Dedifferentiated amniotic fluid mesenchymal stem cell (primary cell): ENCODE data around the gene BCO2.

ENCODE experiments used
- DNase-seq: peaks from one replicate; pipeline ENCODE4 v3.0.0-alpha.2; 2016; ENCODE audit errors: extremely low spot score

Gene BCO2

DNA sequence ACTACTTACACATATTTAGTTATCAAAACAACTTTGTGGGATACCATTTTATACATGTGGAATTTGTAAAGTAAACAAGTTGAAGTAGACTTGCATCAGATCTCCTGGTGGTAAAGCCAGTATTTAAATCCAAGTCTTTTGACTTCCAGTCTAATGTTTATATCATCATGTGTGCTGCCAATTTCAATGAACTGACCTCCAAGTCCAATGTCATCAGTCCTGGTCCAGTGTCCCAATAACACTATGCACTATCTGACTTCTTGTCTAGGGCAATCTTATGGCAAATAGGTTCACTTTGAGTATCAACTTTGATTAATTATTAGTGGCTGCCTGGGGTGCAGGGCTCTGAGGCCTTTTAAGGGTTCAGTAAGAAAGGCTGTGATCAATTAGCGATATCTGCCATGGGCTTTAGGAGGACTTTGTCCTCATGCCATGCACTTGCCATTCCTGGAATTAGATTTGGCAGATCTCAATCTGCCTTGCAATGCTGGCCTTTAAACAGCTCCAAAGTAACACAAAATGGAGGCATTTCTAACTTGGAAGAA, 41.3 kb downstream of the BCO2 start:
- peak; percentile 73 for DNase-seq

DNA sequence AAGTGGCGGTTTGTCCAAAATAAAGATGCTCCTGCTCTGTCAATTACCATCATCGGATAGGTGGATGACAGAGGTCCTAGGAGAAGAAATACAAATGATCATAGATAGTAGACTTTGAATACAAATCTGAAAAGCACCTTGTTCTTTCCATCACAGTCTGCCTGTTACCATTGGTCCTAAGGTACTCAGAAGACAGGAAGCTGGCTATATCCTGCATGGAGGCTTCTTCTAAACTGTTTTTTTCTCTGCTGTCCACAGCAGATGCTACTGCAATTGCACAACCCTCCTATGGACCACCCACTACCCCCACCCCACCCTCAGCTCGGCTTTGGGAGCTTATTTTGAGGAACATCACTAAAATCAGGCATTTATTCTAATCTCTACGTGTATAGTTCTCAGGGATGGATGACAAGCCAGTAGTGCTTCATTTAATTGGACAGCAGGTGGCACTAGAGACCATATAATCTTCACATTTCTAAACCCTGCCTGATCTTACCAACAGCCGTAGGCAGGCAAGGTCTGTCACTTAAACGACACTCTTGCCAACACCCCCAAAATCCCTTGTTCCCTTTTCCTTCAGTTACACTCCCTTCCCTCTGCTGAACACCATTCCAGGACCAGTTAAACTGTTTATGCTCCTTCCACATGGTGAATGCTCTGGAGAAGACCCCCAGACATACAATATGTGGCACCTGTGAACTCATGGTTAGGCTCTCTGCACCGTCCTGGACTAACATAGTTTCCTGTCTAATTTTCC, 44.3 kb downstream of the BCO2 start:
- peak; percentile 86 for DNase-seq

DNA sequence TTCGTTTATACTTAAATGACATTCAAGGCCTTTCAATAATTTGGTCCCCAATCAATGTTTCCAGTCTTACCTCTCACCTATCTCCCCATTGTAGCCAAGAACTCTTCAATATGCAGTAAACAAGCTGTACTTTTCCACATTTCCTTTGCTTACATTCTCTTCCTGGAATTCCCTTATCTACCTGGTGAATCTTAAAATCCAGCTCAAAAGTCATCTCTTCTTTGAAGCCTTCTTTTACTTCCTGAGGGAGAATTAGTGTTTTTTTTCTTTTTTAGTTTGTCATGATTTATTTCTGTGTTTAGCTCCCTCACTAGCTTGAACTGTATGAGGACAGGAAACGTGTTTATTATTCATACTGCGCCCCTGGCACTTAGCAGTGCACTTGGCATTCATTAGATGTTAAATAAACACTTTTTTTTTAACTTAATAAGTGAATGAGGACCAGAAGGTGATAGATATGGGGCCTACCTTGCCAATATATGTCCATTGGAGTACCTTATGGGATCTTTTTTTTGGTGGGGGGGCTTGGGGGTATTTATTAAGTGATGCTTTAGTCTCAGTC, 46.0 kb downstream of the BCO2 start:
- DNase-seq: no peak

DNA sequence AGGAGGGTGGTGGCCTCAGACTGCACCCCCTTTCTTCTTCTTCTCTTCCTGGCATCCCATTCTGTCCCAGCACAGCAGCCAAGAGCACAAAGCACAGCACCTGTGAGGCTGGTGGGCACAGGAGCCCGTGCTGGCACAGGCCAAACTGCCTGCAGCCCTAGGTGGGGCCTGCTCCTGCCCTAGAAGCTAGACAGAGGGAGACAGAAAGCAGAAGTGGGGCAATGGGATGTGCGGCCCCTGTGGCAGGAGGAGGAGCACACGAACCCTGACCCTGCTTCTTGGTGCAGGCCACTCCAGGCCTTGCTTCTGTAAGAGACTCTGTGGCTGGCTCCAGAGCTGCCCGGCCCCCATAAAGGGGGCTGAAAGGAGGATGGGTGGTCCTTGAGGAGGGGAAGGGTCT, 47.0 kb downstream of the BCO2 start:
- no peak for DNase-seq

DNA sequence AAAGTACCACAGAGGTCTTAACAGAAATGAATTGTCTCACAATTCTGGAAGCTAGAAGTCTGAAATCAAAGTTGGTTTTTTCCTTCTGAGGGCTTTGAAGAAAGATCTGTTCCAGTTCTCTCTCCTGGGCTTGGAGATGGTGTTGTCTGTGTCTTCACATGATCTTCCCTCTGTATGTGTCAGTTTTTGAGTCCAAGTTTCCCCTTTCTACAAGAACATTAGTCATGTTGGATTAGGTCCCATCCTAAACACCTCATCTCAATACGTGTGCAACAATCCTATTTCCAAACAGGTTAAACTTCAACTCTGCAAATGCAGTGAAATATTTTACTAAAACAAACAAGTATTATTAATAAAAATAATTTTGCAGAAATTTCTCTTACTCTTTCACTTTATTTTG, 47.8 kb downstream of the BCO2 start:
- DNase-seq: no peak

DNA sequence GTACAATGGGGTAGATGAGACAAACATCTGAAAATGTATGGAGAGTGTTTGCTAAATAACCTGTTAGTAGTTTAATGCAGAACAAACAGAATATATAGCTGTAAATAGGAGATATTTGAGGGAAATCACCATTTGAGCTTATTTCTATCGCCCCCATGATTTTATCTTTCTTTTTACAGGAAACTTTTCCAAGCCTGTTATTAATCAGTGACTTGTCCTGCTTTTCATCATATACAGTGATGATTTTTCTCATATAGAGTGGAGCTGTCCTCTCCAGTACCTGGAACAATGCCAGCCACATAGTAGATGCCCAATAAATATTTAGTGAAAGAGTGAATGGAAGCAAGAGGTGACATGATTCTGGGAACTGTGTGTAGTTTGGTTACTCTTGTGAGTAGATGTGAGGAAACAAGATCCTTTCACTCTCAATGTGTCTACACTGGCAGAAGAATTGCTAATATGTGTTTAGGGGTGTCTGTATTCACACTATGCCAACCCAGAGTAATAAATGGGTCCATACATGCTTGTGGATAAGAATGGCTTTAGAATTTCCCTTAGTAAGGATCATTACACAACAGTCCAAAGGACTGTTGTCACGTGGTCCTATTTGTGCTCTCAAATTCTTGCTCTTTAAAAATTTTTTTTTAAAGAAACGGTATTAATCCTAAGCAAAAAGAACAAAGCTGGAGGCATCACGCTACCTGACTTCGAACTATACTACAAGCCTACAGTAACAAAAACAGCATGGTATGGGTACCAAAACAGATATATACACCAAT, 48.6 kb downstream of the BCO2 start:
- DNase-seq: no peak

DNA sequence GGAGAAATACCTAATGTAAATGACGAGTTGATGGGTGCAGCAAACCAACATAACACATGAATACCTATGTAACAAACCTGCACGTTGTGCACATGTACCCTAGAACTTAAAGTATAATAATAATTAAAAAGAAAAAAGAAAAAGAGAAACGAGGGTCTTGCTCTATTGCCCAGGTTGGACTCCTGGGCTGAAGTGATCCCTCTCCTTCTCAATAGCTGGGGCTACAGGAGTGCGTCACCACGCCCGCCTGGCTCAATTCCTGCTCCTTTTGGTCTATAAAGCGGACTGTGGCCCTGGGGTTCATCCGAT, 50.4 kb downstream of the BCO2 start:
- DNase-seq: no peak

DNA sequence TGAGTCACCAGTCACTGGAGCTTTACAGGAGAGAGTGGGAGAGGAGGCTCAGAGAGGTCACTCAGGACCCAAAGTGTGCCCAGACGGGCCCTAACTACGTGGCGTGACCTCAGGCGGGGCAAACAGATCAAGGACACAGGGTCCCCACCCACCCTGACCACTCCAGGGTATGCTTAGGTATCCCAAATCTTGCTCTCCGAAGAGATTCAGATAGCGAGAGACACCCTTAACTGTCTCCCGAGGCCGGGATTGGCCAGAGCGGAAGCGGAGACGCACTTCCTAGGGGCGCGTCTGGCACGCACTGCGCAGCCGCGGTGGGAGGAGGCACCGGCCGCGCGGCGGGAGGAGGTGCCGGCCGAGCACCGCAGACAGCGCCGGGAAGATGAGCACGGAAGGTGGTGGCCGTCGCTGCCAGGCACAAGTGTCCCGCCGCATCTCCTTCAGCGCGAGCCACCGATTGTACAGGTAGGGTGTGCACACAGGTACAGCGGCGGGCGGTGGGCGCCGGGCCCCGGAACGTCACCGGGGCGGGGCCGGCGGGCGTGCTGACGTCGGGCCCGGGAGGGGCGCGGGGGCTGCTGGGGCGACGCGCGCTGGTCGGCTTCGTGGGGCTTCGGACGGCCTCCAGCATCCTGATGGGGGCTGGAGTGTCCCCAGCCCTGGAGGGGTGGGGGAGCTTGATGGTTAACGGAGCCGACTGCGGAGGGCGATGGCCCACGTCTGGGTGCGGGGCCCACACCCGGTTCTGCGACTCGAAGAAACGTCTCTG, 50.9 kb downstream of the BCO2 start, which contains the start of gene PTS:
PTS (plus strand) TSS at position 367 of the 769 bp plus-strand sequence; CDS start at position 383, 16 bp downstream.
- DNase-seq: peak; percentile 88

DNA sequence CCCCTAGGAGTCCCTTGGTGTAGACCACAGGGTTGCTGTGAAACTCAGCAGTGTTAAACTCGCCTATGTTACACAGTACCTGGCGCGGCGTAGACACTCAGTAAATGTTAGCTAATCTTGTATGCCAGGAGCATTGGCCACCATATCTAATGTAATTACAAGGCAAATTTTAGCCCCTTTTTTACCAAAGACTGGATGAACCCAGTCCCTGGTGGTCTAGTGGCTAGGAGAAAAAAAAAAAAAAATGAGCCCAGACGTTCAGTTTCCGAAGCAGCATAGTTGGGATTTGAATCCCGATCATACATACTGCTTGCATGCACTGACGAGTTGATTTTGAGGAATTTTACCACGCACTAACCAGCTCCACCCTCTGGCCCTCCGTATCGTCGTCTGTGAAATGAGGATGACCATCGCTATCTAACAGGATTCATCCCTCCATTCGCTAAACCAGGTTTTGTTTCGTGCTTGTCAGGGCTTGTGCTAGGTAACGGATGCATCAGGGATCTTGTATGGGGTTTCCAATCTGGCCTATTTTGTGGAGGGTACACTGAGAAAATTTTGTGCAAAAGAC, 51.6 kb downstream of the BCO2 start:
- DNase-seq: peak; percentile 11

DNA sequence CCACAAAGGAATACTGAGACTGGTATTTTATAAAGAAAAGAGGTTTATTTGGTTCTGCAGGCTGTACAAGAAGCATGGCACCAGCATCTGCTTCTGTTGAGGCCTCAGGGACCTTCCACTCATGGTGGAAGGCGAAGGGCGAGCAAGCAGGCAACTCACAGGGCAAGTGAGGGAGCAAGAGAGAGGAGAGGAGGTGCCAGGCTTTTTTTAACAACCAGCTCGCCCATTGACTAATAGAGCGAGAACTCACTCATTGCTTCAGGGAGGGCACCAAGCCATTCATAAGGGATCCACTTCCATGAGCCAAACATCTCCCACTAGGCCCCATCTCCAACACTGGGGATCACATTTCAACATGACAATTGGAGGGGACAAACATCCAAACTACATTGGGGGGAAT, 52.2 kb downstream of the BCO2 start:
- DNase-seq: peak; percentile 9

DNA sequence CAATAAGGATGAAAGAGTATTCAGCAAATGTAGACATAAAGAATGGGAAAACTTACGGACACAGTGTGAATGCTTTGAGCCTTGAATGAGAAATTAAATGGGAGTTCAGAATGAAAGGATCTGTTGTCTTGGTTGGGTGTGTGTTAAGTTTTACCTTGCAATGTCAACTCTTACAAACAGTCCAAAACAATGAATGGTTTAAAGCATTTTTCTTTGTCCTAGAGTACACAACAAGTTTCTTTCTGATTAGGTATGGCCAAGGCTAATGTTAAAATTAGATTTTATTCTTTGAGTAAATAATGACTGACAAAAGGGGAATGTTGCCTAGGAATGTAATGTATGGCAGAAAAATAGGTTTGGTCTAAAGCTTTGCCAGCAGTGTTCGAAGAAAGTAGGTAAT, 53.4 kb downstream of the BCO2 start:
- no peak for DNase-seq

DNA sequence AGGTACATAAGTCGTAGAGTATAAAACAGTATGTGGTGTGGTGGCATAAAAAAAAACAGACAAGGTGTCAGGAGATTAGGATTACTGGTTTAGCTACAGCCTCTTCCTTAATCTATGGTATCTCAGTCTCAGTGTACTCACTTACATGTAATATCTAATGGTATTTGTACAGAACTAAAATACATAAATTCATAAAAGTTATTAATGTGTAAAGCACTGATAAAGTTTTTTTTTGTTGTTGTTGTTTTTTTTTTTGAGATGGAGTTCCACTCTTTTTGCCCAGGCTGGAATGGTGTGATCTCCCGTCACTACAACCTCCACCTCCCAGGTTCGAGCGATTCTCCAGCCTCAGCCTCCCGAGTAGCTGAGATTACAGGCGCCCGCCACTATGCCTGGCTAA, 53.8 kb downstream of the BCO2 start:
- DNase-seq: no peak

DNA sequence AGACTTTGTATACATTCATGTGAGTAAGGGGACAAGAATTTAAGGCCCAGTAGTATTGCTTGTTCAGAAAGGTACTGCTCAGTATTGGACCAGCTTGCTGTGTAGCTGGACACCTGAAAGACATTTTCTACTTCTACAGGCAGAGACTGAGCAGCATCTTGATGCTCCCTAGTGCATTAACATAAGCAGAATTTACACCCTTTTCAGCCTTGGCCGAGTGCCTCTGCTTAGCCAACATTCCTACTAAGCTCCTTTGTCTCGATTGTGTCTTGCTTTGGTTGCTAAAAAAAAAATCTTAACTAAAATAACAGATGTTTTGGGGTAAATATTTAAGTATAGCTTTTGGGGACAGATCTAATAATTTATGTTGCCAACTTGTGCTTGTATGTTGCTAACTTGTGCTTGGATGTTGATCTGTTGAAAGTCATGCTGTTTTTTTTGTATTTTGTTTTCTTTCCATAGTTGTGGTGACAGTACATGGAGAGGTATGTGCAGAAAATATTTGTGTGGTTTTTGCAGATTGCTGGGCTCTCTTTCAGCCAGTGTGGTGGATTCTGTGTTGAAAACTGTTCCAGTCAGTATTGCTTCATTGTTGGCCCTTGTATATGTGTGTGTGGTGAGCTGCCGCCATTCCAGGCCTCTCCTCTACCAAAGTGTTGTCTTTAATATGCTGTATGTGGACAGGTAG, 54.6 kb downstream of the BCO2 start:
- peak; percentile 69 for DNase-seq

DNA sequence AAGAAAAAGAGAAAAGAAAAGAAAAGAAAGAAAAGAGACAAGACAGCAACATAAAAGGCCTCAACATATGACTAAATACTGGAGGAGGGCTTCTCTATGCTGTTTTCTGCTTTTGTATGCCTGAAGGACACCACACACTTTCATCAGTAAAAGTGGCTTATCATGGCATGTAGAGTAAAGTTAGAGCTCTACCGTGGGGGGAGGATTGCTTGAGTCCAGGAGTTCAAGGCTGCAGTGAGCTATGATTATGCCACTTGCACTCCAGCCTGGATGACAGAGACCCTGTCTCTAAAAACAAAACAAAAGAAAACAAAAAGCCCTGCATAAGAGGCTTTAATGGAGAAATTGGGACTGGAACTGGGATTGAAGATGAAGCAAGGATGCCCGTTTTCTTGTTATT, 56.6 kb downstream of the BCO2 start:
- no peak for DNase-seq

DNA sequence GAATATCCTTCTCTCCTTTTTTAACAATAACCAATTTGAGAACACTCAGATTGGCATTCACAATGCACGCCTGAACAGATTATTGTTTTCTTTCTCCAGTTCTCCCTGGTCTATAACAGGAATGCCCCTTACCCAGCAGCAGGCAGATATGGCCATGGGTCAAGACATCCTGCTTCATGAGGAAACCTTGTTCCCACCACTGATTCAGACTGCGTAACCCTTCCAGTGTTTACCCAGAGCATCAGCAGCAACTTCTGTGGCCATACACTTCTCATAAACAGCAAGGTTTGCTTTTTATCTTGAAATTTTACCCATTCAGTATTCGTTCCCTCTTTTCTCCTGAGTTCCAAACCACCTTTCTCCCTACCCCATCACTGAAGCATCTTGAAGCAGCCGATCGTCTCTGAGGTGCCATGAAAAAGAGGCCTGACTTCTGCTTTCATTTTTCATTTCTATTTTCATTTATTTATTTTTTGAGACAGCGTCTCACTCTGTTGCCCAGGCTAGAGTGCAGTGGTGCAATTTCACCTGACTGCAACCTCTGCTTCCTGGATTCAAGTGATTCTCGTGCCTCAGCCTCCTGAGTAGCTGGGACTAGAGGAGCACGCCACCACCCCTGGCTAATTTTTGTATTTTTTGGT, 60.6 kb downstream of the BCO2 start:
- no peak for DNase-seq

DNA sequence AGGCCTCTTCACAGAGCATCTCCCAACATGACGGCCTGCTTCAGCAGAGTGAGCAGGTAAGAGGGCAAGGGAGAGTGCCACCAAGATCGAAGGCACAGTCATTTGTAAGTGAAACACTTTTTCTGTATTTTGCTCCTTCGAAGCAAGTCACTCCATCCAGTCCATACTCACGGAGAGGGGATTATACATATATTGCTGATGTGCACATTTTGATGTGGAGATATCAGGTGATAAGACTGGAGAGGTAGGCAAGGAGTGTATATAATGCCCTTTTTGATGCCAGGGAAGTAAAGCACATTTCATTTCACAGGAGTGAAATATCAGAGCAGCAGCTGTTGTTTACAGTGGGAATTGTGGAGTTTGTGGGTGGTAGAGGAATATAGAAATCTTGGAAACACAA, 62.1 kb downstream of the BCO2 start:
- DNase-seq: no peak

DNA sequence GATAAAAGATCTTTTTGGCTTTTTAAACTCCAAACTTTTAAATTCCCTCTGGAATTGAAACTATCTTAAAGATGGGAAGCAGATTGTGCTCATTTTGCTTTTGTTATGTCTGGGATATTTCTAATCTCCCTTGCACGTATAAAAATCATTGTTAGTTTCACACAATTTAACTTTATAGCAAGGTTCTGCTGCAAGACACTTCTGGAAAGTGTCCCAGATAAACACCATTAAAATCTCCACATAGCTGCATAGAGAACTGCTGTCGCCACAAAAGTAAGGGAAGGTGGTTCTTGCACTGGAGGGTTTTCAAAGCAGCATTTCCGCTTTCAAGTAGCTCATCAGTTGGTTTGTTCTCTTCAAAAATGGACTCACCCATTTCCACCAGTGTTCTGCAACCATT, 62.7 kb downstream of the BCO2 start:
- DNase-seq: no peak

DNA sequence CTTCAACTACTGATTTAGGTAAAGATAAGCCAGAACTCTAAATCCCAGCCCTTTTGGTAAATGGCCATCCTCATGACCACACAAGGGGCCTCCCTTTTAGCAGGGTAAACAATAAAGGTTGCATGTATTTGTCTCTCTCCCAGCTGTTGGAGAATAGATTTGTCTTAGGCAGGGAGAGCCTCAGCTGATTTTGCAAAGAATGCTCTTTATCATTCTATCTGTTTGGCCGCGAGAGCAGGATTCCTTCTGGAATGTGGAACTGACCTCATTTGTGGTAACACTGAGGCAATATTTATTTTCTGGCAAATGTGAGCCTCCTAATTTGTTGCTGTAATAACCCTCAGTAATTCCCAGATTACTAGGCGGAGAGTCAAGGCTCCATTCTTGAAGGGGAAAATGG, 66.2 kb downstream of the BCO2 start:
- DNase-seq: peak; percentile 75

DNA sequence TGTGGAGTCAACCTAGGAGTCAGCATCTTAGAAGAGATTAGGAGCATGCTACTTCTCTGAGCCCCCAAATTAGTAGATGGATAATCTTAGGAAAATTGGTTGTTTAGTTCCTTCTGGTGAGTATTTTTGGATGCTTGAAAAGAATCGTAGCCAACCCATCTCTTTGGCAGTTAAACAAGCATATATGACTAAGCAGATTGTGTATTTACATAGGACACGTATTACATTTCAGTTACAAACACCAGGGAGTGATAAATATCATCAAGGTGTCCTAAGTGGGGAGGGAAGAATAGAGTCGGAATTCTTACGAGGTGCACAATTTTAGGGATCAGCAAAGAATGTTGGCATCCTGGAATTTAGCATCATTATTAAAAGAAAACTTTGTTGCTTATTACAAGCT, 71.9 kb downstream of the BCO2 start:
- DNase-seq: no peak

DNA sequence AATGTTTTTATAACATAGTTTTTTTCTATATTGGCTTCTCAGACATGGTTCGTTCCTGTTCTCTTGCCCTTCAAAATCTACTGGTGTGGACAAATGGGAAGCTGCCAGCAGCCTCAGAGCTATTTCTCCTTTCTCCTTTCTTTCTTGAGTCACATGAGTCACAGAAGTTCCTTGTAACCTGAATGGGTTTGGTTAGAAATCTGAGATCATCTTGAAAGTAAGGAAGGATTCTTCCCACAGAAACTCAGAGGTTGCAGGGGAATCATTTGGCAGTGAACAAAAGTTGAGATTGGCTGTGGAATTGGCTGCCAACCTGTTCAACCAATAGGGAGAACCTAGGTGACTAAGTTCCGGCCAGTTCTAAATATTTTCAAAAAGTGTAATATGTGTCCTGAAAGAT, 72.9 kb downstream of the BCO2 start:
- no peak for DNase-seq
